ENCODE results near the gene LRRC53. TPM values are rescaled to one million over a fixed set of nuclear protein-coding genes. Genes with fewer than 3 reads are reported as not detected.
A peak's percentile ranks its signal among the peaks of the same experiment; 100 is the strongest.

Gene LRRC53
- polyA plus RNA-seq, 3 donors from 2014 or later = not detected

DNA sequence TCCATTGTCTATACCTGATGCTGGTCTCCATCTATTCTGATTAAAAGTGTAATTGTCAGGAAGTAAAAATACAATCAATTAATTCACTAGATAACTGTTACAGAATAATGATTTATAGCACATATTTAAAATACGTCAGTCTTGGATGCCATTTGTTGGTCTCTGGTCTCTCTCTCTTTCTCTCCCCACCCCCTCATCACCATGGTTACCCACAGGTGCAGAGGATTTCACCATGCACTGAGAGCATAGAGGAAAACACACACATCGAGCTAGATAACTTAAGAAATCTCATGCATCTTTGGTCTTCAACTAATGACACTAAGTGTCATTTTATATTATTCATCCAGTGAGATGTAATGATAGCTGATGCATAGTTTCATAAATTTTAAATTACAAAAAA lies 33.4 kb downstream of the LRRC53 start:
- H3K27ac Mint-ChIP-seq = no peak overlapping the region
- no peak overlapping the region for H3K4me3 Mint-ChIP-seq
- peaks cover 0 to 2% (median 0%) of the 10 kb centered on the region in 6 donors for H3K9me3 Mint-ChIP-seq
- no peak for DNase-seq
- H3K27me3 Mint-ChIP-seq (ENCODE audit: low read depth in 3 of 3) = peaks cover 0 to 3% (median 2%) of the 10 kb centered on the region in 3 donors
- H3K4me1 Mint-ChIP-seq = no peaks in the 10 kb centered on the region
- no peaks in the 10 kb centered on the region for H3K36me3 Mint-ChIP-seq

DNA sequence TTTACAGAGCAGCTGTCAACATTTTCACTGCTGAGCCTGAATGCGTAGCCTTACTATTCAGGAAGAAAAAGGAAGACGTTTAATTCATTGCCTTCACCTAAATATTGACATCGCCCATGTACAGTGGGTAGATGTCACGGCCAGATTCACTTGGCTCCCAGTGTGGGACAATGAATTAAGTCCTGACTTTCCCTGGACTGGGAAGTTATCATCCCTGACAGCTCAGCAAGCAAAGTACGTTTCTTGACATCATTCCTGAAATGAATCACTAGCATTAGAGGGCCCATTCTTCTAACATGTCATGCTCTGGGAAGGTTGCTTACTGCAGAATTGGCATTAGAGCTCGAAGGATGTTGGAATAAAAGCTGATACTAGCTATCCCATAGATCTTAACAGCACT lies 37.8 kb downstream of the LRRC53 start:
- H3K4me3 Mint-ChIP-seq = no peak overlapping the region
- H3K4me1 Mint-ChIP-seq = no peaks in the 10 kb centered on the region
- H3K36me3 Mint-ChIP-seq = no peaks in the 10 kb centered on the region
- no peaks in the 10 kb centered on the region for H3K27me3 Mint-ChIP-seq (ENCODE audit: low read depth in 3 of 3)
- H3K9me3 Mint-ChIP-seq = peaks cover 0 to 2% (median 0%) of the 10 kb centered on the region in 6 donors
- H3K27ac Mint-ChIP-seq = no peak overlapping the region
- no peak for DNase-seq

DNA sequence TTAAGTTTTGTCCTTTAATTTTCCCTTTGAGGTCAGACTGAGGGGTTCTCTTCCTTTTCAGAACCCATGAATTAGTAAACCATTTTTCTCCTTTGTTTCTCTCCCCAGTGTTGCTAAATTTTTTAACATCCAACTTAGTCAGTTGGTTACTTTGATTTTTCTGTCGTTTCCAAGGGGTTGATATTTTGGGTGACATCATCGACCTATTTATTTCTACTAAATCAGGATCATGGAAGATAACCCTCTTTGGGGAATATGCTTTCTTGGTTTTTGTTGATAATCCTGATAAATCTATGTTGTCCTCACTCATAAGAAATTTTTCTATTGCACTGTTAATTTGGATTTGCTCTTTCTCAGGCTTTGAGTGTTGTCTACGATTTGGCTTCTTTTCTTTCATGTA lies 40.9 kb downstream of the LRRC53 start:
- H3K27ac Mint-ChIP-seq = no peak overlapping the region
- H3K9me3 Mint-ChIP-seq = peaks cover 0 to 4% (median 0%) of the 10 kb centered on the region in 6 donors
- H3K4me3 Mint-ChIP-seq = no peak overlapping the region
- H3K36me3 Mint-ChIP-seq = no peaks in the 10 kb centered on the region
- H3K27me3 Mint-ChIP-seq (ENCODE audit: low read depth in 3 of 3) = peaks cover 0 to 2% (median 0%) of the 10 kb centered on the region in 3 donors
- no peak for DNase-seq
- no peaks in the 10 kb centered on the region for H3K4me1 Mint-ChIP-seq

DNA sequence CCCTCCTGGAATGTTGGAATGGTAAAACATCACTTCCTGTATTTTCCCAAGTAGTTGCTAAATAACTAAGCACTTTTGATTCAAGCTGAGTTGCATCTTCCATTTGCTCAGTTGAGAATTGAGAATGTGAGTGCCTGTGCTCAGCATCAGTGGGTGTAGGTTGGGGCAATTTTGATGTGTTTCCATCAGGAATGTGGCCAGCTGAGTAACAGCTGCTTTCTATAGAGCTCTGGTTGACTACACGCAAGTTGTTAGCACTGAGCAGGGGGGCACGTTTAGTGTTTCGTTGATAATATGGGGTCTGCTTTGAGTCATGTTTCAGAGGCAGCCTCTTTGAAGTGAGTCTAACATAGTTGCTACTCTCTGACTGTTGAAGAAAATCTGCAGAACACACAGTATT lies 41.5 kb downstream of the LRRC53 start:
- Mint-ChIP-seq H3K36me3 (no peaks in the 10 kb centered on the region), H3K9me3 (peaks cover 0 to 4% (median 0%) of the 10 kb centered on the region in 6 donors), H3K4me3 (no peak overlapping the region), H3K27me3 (ENCODE audit: low read depth in 3 of 3) (peaks cover 0 to 2% (median 0%) of the 10 kb centered on the region in 3 donors), H3K27ac (peak overlapping the region in 1 of 6 donors; percentile 2), H3K4me1 (no peaks in the 10 kb centered on the region)
- no peak for DNase-seq

DNA sequence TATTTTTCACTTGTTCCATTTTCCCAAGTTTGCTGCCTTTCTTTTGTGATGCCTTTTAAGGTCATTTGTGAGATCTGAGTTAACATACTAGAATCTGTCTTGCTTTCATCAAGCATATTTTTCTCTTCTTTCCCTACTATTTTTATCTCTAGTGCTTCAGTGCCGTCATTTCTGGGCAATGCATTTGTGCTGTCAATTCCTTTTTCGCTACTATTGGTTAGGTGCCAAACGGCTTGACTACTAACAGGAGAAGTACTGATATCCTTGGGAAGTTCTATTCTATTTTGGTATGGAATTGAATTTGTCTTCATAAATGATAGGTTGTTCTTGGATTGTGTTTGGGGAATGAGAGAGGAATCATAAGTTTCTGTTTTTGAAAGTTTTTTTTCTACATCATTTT lies 42.2 kb downstream of the LRRC53 start:
- no peak overlapping the region for H3K27ac Mint-ChIP-seq
- no peaks in the 10 kb centered on the region for H3K4me1 Mint-ChIP-seq
- no peaks in the 10 kb centered on the region for H3K36me3 Mint-ChIP-seq
- H3K9me3 Mint-ChIP-seq = peaks cover 0 to 3% (median 0%) of the 10 kb centered on the region in 6 donors
- no peak for DNase-seq
- no peak overlapping the region for H3K4me3 Mint-ChIP-seq
- H3K27me3 Mint-ChIP-seq (ENCODE audit: low read depth in 3 of 3) = peaks cover 0 to 2% (median 0%) of the 10 kb centered on the region in 3 donors

DNA sequence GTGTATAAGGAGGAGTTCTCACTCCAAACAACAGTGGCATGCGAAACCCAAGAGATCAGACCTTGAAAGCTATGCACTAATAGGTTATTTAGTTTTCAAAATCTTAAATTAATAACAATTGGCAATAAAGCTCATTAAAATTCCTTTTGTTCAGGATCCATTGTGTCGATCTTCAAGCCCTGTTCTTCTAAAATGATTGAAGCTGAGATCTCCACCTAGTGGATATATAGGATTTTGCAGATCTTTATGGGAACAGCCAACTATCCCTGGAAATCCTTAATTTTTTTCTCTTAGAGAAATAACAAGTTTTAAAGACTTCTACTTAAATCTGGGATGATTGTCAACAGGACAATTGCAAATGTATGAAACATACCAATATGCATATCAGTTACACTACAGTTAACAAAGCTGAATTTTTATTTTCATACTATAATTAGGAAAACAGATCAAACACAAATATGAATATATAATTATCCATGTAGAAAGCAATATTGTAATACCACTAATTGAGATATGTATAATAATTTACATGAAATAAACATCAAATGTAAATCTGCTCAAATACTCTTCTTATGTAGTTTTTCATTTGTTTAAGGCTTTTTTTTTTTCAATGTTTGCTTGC lies 43.3 kb downstream of the LRRC53 start:
- DNase-seq = no peak
- Mint-ChIP-seq H3K4me3 (no peak overlapping the region), H3K27me3 (ENCODE audit: low read depth in 3 of 3) (peaks cover 0 to 2% (median 0%) of the 10 kb centered on the region in 3 donors), H3K9me3 (peaks cover 0 to 4% (median 0%) of the 10 kb centered on the region in 6 donors), H3K4me1 (no peaks in the 10 kb centered on the region), H3K36me3 (no peaks in the 10 kb centered on the region), H3K27ac (no peak overlapping the region)

DNA sequence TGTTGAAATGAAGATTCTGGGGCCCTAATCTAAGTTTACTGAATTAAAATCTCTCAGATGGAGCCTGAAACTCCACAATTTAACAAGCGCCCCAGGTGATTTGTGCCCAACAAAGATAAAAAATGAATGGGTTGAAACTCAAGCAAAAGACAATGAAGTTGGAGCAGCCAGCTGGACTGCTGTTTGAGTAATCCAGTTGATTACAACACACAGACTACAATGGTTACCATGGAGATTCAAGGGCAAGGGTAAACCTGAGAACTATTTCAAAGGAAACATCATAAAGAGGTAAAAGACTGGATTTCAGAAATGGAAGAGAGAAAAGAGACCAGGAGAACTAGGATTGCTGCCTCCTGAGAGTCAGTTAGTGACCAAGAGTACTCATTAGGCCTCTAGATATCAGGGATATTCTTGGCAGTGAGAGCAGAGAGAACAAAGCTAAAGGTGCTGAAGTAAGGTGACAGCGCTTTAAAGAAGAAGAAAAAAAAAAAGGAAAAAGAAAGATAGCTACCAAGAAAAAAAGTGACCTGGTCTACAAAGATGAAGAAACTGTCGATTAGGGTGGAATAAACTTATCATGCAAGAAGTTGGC lies 44.5 kb downstream of the LRRC53 start:
- no peak for DNase-seq
- H3K27ac Mint-ChIP-seq = no peak overlapping the region
- no peaks in the 10 kb centered on the region for H3K36me3 Mint-ChIP-seq
- H3K4me3 Mint-ChIP-seq = no peak overlapping the region
- H3K4me1 Mint-ChIP-seq = no peaks in the 10 kb centered on the region
- peaks cover 0 to 2% (median 0%) of the 10 kb centered on the region in 3 donors for H3K27me3 Mint-ChIP-seq (ENCODE audit: low read depth in 3 of 3)
- peaks cover 0 to 4% (median 0%) of the 10 kb centered on the region in 6 donors for H3K9me3 Mint-ChIP-seq

DNA sequence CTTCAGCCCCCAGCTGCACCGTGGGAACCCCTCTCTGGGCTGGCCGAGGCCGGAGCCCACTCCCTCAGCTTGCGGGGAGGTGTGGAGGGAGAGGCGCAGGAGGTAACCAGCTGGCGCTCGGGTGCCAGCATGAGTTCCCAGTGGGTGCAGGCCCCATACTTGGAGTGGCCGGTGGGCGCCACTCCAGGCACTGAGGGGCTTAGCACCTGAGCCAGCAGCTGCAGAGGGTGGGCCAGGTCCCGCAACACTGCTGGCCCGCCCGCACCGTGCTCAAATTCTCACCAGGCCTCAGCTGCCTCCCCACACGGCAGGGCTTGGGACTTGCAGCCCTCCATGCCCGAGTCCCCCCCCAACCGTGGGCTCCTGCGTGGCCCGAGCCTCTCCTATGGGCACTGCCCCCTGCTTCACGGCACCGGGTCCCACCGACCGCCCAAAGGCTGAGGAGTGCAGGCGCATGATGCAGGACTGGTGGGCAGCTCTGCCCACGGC lies 47.2 kb downstream of the LRRC53 start:
- Mint-ChIP-seq H3K27me3 (ENCODE audit: low read depth in 3 of 3) (peaks cover 0 to 2% (median 0%) of the 10 kb centered on the region in 3 donors), H3K36me3 (no peaks in the 10 kb centered on the region), H3K4me1 (no peaks in the 10 kb centered on the region), H3K9me3 (peaks cover 0 to 4% (median 0%) of the 10 kb centered on the region in 6 donors), H3K4me3 (no peak overlapping the region), H3K27ac (no peak overlapping the region)
- DNase-seq = no peak

DNA sequence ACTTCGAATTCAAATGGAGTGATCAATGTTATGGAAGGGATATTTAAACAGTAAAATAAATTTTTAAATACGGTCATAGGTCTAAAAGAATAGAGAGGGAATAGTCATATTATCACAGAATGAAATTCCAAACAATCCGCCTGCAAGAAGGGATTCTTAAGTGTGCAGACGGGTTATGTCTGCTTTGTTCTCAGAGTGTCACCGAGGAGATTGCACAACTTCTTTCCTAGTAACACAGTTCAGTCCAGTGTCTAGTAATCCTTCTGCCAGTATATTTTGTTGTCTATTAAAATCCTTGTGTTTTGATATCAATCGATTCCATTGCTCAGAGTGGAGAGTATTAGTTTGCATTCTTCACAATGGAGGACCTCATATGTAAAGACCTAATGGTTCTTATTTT lies 48.4 kb downstream of the LRRC53 start:
- no peak overlapping the region for H3K27ac Mint-ChIP-seq
- peaks cover 0 to 2% (median 0%) of the 10 kb centered on the region in 3 donors for H3K27me3 Mint-ChIP-seq (ENCODE audit: low read depth in 3 of 3)

DNA sequence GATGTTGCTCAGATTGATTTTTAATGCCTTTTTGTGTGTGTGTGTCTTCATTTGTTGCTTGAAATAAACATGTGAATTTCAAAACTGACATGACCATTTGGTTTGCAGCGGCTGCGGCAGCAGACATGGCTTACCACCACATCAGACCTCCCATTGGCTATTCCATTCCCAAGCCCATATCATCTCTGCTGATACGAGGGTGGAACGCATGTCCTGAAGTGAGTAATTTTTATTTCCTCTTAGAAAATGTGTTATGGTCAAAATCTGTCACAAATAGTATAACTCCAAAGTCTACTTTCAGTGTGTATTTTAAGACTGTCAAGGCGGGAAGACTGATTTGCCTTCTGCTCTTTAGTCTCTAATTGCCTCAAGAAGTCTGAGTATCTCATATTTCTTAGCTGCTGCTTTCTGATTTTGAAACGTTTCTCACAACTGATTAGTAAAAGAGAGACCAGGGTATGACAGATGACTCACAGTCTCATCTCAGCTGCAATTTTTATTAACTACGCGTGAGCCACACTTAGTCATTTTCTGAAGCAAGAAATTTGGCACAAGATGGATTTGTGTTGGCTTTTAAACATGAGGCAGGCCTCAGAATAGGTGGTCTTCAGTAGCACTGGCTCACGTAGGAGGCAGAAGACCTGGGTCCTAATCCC lies 49.0 kb downstream of the LRRC53 start:
- Mint-ChIP-seq H3K27ac (no peak overlapping the region), H3K27me3 (ENCODE audit: low read depth in 3 of 3) (peaks cover 0 to 2% (median 0%) of the 10 kb centered on the region in 3 donors), H3K36me3 (no peaks in the 10 kb centered on the region), H3K4me1 (no peaks in the 10 kb centered on the region), H3K4me3 (no peak overlapping the region), H3K9me3 (peaks cover 0 to 4% (median 0%) of the 10 kb centered on the region in 6 donors)
- DNase-seq = no peak

More for the DNA sequence above, 48.4 kb downstream of the LRRC53 start:
- no peaks in the 10 kb centered on the region for H3K36me3 Mint-ChIP-seq
- DNase-seq = no peak
- peaks cover 0 to 4% (median 0%) of the 10 kb centered on the region in 6 donors for H3K9me3 Mint-ChIP-seq
- no peaks in the 10 kb centered on the region for H3K4me1 Mint-ChIP-seq
- H3K4me3 Mint-ChIP-seq = no peak overlapping the region

DNA sequence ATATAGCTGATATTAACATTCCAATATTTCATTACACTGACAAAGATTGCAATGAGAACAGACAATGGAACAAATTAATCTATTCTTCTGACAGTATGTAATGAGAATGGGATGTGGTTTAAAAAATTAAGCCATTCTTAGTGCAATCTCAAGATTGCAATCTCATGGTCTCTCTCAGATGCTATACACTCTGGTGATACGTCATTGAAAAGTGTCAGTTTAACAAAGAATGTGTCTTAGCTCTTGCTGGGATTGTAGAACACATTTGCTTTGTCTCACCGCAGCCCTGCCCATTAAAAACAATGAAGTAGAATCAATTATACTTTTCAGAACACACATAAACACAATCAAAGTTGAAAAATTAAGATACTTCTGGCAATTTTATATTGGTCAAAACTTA lies 55.2 kb downstream of the LRRC53 start:
- peaks cover 0 to 3% (median 0%) of the 10 kb centered on the region in 3 donors for H3K27me3 Mint-ChIP-seq (ENCODE audit: low read depth in 3 of 3)
- no peak overlapping the region for H3K4me3 Mint-ChIP-seq
- H3K36me3 Mint-ChIP-seq = no peaks in the 10 kb centered on the region
- H3K9me3 Mint-ChIP-seq = peaks cover 0 to 4% (median 0%) of the 10 kb centered on the region in 6 donors
- no peak overlapping the region for H3K27ac Mint-ChIP-seq
- no peak for DNase-seq
- H3K4me1 Mint-ChIP-seq = no peaks in the 10 kb centered on the region

DNA sequence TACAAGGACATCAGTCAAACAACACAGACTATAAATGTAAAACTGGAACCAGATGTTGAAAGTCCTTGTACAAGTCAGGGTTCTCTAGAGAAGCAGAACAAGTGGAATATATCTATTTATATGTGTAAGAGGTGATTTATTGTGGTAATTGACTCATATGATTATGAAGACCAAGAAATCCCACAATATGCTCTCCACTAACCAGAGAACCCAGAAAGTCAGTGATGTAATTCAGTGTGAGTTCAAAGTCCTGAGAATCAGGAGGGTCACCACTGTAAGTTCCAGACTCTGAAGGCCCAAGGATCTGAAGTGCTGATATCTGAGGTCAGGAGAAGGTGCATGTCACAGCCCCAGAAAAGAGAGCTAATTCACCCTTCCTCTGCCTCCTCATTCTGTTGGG lies 57.0 kb downstream of the LRRC53 start:
- Mint-ChIP-seq H3K27me3 (ENCODE audit: low read depth in 3 of 3) (peaks cover 0 to 3% (median 2%) of the 10 kb centered on the region in 3 donors), H3K36me3 (no peaks in the 10 kb centered on the region), H3K27ac (no peak overlapping the region), H3K4me1 (no peaks in the 10 kb centered on the region), H3K4me3 (no peak overlapping the region), H3K9me3 (peaks cover 0 to 7% (median 2%) of the 10 kb centered on the region in 6 donors)
- DNase-seq = no peak

DNA sequence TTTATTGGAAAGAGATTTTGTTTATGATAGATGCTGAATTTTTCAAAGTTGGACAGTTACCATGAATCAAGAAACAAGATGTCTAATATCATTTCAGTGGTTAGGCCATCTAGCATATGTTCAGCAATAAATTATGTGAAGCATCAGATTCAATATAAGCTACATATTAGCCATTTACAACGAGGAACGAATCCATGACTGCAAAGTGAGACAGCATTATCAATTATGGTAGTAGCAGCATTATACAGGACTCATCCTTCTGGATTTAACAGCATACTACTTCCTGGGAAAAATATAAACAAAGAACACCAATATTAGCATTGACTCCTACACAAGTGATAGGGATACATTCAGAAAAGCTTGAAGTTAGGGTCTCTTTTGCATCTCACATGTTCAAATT lies 59.1 kb downstream of the LRRC53 start:
- DNase-seq = no peak
- peaks cover 0 to 4% (median 3%) of the 10 kb centered on the region in 3 donors for H3K27me3 Mint-ChIP-seq (ENCODE audit: low read depth in 3 of 3)
- H3K4me1 Mint-ChIP-seq = no peaks in the 10 kb centered on the region
- peaks cover 0 to 7% (median 3%) of the 10 kb centered on the region in 6 donors for H3K9me3 Mint-ChIP-seq
- H3K4me3 Mint-ChIP-seq = no peak overlapping the region
- no peaks in the 10 kb centered on the region for H3K36me3 Mint-ChIP-seq
- H3K27ac Mint-ChIP-seq = no peak overlapping the region

DNA sequence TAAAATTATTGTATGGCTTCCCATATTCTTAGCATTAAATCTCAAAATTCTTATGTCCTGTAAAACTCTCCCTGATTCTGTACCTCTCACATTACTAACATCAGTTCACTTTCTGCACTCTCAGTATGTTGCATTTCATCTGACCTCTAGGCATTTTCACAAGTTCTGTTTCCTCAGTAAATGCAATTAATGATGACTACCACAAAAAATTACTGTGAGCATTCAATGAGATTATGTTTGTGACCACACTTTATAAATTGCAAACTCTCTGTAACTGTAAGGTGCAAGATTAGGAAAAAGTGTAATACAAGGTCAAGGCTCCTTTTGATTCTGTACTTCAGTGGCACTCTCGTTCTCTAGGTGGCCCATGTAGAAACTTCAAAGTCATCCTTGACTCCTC lies 60.4 kb downstream of the LRRC53 start:
- no peak for DNase-seq
- Mint-ChIP-seq H3K27ac (no peak overlapping the region), H3K9me3 (peaks cover 0 to 7% (median 3%) of the 10 kb centered on the region in 6 donors), H3K27me3 (ENCODE audit: low read depth in 3 of 3) (peaks cover 0 to 4% (median 3%) of the 10 kb centered on the region in 3 donors), H3K36me3 (no peaks in the 10 kb centered on the region), H3K4me3 (no peak overlapping the region), H3K4me1 (no peaks in the 10 kb centered on the region)

Data from immature natural killer cell (primary cell).